ENCODE results near the gene KCNAB2.

DNA sequence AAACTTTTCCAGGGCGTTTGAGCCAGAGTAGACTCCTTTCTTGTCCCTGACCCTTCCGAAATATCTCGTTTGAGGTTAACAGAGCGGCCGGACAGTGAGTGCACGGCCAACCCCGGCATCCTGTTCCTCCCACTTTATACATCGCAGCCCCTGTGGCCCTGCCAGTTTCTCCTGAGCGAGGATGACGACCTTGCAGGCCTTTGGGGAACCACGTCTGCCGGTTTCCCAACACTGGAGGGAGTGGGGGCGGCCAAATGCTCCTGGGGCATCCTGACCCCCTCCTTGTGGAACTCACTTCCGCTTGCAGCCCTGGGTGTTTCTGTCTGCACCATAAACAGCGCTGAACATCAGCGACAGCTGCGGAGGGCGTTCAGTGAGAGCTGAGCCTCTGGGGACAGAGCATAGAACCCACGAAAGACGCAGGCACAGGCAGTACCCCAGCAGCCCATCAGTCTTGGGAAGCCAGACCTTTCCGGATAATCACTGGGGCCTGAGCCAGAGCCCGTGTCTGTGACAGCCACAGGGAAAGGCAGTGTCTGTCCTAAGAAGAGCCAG, 4.8 kb upstream of the KCNAB2 start:
- TF ChIP-seq CTCF (IDR thresholded peaks at IDR 0.05; ENCODE audit: low read depth, low read length, poor library complexity, severe bottlenecking) (no peak), EZH2phosphoT487 (IDR thresholded peaks at IDR 0.05; ENCODE audit: borderline replicate concordance, low read length) (no peak)
